PC-9 (cell line): ENCODE measurements around the gene BAIAP2L2. TPM values are rescaled to one million over a fixed set of nuclear protein-coding genes. Genes with fewer than 3 reads are reported as not detected.
A peak's percentile ranks its signal among the peaks of the same experiment; 100 is the strongest.
"Not testable (repeated sequence)": the region's sequence is repeated elsewhere in the genome, so short reads cannot be mapped to it uniquely, and the experiment has no call there.

Experiments
- Bru-seq: library from RNA; stranded (reverse); fragments of 400-500 nt; gene quantifications from one replicate; lab custom pipeline; 2021; lab: Mats Ljungman, UMichigan
- BruChase-seq, 2 experiments: library from RNA; stranded (reverse); fragments of 400-500 nt; gene quantifications; one replicate each; lab custom pipeline; 2021; lab: Mats Ljungman, UMichigan
- BruUV-seq: library from RNA; stranded (reverse); fragments of 400-500 nt; replicated peaks from 2 replicates; lab custom pipeline; 2021; lab: Mats Ljungman, UMichigan
- CTCF ChIA-PET: fragments of 300-600 bp; sonication (Branson Sonifier 250); formaldehyde crosslinking; loops from one replicate; lab custom pipeline; 2022; ENCODE audit warnings: antibody characterized with exemption; lab: Charles Lee
- POLR2A ChIA-PET: fragments of 300-600 bp; sonication (Branson Sonifier 250); formaldehyde crosslinking; loops from one replicate; lab custom pipeline; 2022; ENCODE audit warnings: antibody characterized with exemption; ENCODE audit not compliant: unreplicated experiment; lab: Charles Lee
- DNase-seq, 2 experiments: peaks; one replicate each; pipeline versions ENCODE4 v3.0.0 to v3.0.0-alpha.2; 2015 to 2022; ENCODE audit warnings: mixed read lengths in 1 of 2
- H2AFZ ChIP-seq: fragments of 200-600 bp; sonication (generic); 2 replicates; pipeline ENCODE4 v1.8.1; 2017; ENCODE audit warnings: antibody characterized with exemption
- H3F3A ChIP-seq: fragments of 200-600 bp; sonication (generic); 2 replicates; pipeline ENCODE4 v1.8.1; 2017; ENCODE audit warnings: antibody characterized with exemption, mild to moderate bottlenecking, low read depth; ENCODE audit not compliant: insufficient read depth
- H3K27ac ChIP-seq: fragments of 200-600 bp; sonication (generic); 2 replicates; pipeline ENCODE4 v1.6.1; 2016; ENCODE audit warnings: mixed run types
- H3K27me3 ChIP-seq: fragments of 200-600 bp; sonication (generic); 2 replicates; pipeline ENCODE4 v1.6.1; 2016; ENCODE audit warnings: low read depth, mixed run types; ENCODE audit not compliant: insufficient read depth
- H3K36me3 ChIP-seq: fragments of 200-600 bp; sonication (generic); 2 replicates; pipeline ENCODE4 v1.6.1; 2016; ENCODE audit warnings: low read depth, mixed run types
- H3K4me1 ChIP-seq: fragments of 200-600 bp; sonication (generic); replicated peaks from 2 replicates; pipeline ENCODE4 v1.6.1; 2016; ENCODE audit warnings: mixed run types; ENCODE audit not compliant: insufficient read depth
- H3K4me2 ChIP-seq: fragments of 200-600 bp; sonication (generic); 2 replicates; pipeline ENCODE4 v1.6.1; 2017; ENCODE audit warnings: mixed run types
- H3K4me3 ChIP-seq: fragments of 200-600 bp; sonication (generic); 2 replicates; pipeline ENCODE4 v1.6.1; 2016; ENCODE audit warnings: mixed run types
- H3K79me2 ChIP-seq: fragments of 200-600 bp; sonication (generic); 2 replicates; pipeline ENCODE4 v1.6.1; 2017; ENCODE audit warnings: low read depth, mixed run types
- H3K9me2 ChIP-seq: fragments of 200-600 bp; sonication (generic); 2 replicates; pipeline ENCODE4 v1.8.1; 2017; ENCODE audit warnings: mild to moderate bottlenecking; ENCODE audit not compliant: insufficient read depth
- H3K9me3 ChIP-seq: fragments of 200-600 bp; sonication (generic); 2 replicates; pipeline ENCODE4 v1.8.1; 2016; ENCODE audit warnings: low read depth; ENCODE audit not compliant: insufficient read depth
- H4K20me1 ChIP-seq: fragments of 200-600 bp; sonication (generic); 2 replicates; pipeline ENCODE4 v1.8.1; 2017; ENCODE audit not compliant: insufficient read depth
- CTCF ChIP-seq: fragments of 200-600 bp; sonication (generic); conservative IDR thresholded peaks from 2 replicates; pipeline ENCODE4 v1.6.1; 2017; ENCODE audit warnings: mixed run types, antibody characterized with exemption, mild to moderate bottlenecking, moderate library complexity
- EZH2 ChIP-seq: fragments of 200-600 bp; sonication (generic); IDR thresholded peaks from 2 replicates; pipeline ENCODE4 v1.8.0; 2017; ENCODE audit warnings: antibody characterized with exemption, low read depth
- intact Hi-C: fragments of 100-400 bp; cut with micrococcal nuclease; formaldehyde crosslinking; loops from one replicate; pipeline ENCODE4 v1.10.0; 2022; ENCODE audit not compliant: unreplicated experiment
- long read RNA-seq: library from polyadenylated mRNA; stranded (forward); transcript quantifications from one replicate; pipeline ENCODE4 v2.0.0, GENCODE V29; 2022
- total RNA-seq: library from RNA; stranded (reverse); gene quantifications from 2 replicates; pipeline ENCODE4 v1.2.3, GENCODE V29; 2021

The BAIAP2L2 gene
- total RNA-seq (7.1 and 9.7 TPM in 2 replicates), Bru-seq, nascent RNA (percentile 33 among the genes with signal in this experiment), BruChase-seq, experiment 1, labeled RNA remaining after a 2-hour chase (percentile 35 among the genes with signal in this experiment), BruChase-seq, experiment 2, labeled RNA remaining after a 6-hour chase (percentile 41 among the genes with signal in this experiment)
- long read RNA-seq, partial matches to known transcripts: 11 of 110 reads
- long read RNA-seq, other reads (novel, unspliced or antisense): 98 of 110 reads

- no peak for TF ChIP-seq CTCF
- TF ChIP-seq EZH2: no peak
- Histone ChIP-seq H3F3A (peaks cover 13% of the 10 kb centered on the region), H4K20me1 (no peaks in the 10 kb centered on the region), H3K79me2 (no peaks in the 10 kb centered on the region), H3K9me3 (no peaks in the 10 kb centered on the region), H2AFZ (no peak within 1 kb of the TSS), H3K4me3 (no peak within 1 kb of the TSS), H3K27ac (peak within 1 kb of the TSS; percentile 7; the same call in 1 of the 2 replicates), H3K9me2 (no peaks in the 10 kb centered on the region), H3K4me2 (peak within 1 kb of the TSS; percentile 47), H3K27me3 (no peaks in the 10 kb centered on the region), H3K36me3 (no peaks in the 10 kb centered on the region), H3K4me1 (peaks cover 14% of the 10 kb centered on the region)
- intact Hi-C loops: loop anchor here (2.0 to 5.0 kb wide), 4 partner anchors 33 to 187 kb away; partner anchors contain the start of gene PLA2G6
- POLR2A ChIA-PET: interaction anchor here (0.5 to 0.8 kb wide), 3 partner anchors 23 to 157 kb away, joined by 3 to 10 read pairs (median 3); partner anchors contain the start of gene POLR2F
- CTCF ChIA-PET: interaction anchor here (0.7 kb wide), 1 partner anchor 23 kb away, joined by 4 read pairs; no protein-coding TSS in a partner anchor
- DNase-seq: peak; percentile 67 to 75
- BruUV-seq: no TSS peak
These were observed at the start of gene BAIAP2L2 for GRCh38 chr22:38110008-38110862. Gene BAIAP2L2 (minus strand): TSS chr22:38110684. CDS start chr22:38110525, 159 bp downstream.

- BruUV-seq: no TSS peak
- Histone ChIP-seq H3K27me3 (no peaks in the 10 kb centered on the region), H3K4me1 (no peaks in the 10 kb centered on the region), H3F3A (peaks cover 4% of the 10 kb centered on the region; the same call in 1 of the 2 replicates), H3K4me3 (no peak overlapping the region), H3K9me2 (no peaks in the 10 kb centered on the region), H3K9me3 (no peaks in the 10 kb centered on the region), H3K79me2 (no peaks in the 10 kb centered on the region), H3K27ac (no peak overlapping the region), H3K36me3 (no peaks in the 10 kb centered on the region), H3K4me2 (no peak overlapping the region), H4K20me1 (no peaks in the 10 kb centered on the region), H2AFZ (no peak overlapping the region)
- CTCF ChIA-PET: no interaction called here
- TF ChIP-seq EZH2 (no peak), CTCF (no peak)
- intact Hi-C loops: no loop called here
- DNase-seq: no peak
- POLR2A ChIA-PET: no interaction called here
These were observed 45.2 kb upstream of the BAIAP2L2 start for GRCh38 chr22:38155703-38156102.

GRCh38 chr22:38154563-38154915, 44.1 kb upstream of the BAIAP2L2 start:
- H3F3A ChIP-seq, H3K9me3 ChIP-seq, H4K20me1 ChIP-seq, intact Hi-C loops, H2AFZ ChIP-seq, H3K27ac ChIP-seq, H3K79me2 ChIP-seq, DNase-seq, CTCF ChIA-PET, BruUV-seq, H3K36me3 ChIP-seq, H3K4me1 ChIP-seq, H3K4me2 ChIP-seq, H3K27me3 ChIP-seq, H3K4me3 ChIP-seq, POLR2A ChIA-PET, H3K9me2 ChIP-seq: not testable (repeated sequence)
